ENCODE data around the gene TSPAN9. TPM values are rescaled to one million over a fixed set of nuclear protein-coding genes. Genes with fewer than 3 reads are reported as not detected.
A peak's percentile ranks its signal among the peaks of the same experiment; 100 is the strongest.

TSPAN9 gene
- total and polyA plus RNA-seq, 4 donors = 23.0 to 72.3 (median 33.9) TPM

DNA sequence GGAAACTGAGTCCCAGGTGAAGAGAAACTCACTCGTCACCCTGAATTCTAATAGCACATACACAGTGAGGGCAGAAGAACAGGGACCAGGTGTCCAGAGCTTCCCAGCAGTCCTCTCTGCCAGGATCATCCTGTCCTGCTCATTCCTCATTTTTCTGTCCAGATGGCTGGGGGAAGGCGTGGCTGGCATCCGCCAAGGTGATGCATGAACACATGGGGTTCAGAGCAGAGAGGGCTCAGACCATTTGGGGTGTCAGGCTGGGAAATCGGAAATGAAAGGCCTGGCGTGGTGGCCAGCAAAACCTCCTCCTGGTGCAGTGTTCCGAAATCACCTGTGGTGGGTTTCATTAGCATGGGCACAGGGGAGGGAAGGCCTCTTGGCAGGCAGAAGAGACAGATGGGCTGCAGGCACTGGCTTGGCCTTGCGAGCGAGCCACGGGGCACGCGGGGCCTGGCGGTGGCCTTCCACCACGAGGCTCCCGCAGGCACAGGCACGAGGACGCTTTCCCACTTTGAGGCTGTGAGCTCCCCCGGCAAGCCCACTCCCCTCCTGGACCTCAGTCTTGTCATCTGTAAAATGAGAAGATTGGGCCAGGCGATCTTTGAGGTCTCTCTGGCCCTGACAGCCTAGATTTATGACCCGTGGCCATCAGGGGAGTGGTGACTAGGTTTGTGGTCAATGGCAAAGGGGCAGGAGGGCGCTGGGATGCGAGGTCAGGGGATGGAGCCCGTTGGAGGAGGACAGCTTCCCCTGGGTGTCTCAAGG lies 68.5 kb downstream of the TSPAN9 start:
- Histone ChIP-seq H3K36me3 (ENCODE audit: control insufficient read depth in 4 of 4, insufficient read depth in 4 of 4, low read length in 4 of 4) (peaks cover 0 to 3% (median 1%) of the 10 kb centered on the region in 4 donors), H3K9me3 (ENCODE audit: control insufficient read depth in 4 of 4, insufficient read depth in 3 of 4, low read length in 3 of 4) (no peaks in the 10 kb centered on the region), H3K4me3 (no peak overlapping the region), H3K4me1 (ENCODE audit: control insufficient read depth in 5 of 5, insufficient read depth in 5 of 5, low read length in 5 of 5) (peaks cover 7 to 43% (median 28%) of the 10 kb centered on the region in 5 donors), H3K27ac (ENCODE audit: low read depth in 1 of 2, low read length in 1 of 2) (no peak overlapping the region), H3K27me3 (ENCODE audit: control insufficient read depth in 3 of 3, insufficient read depth in 3 of 3, low read length in 2 of 3) (no peaks in the 10 kb centered on the region), H3K9ac (ENCODE audit: insufficient read depth in 1 of 2, low read length in 2 of 2) (no peak overlapping the region)
- WGBS, 2 donors = 94 to 95% methylated on average over 22 of the region's 22 CpGs
- no peak for DNase-seq
- TF ChIP-seq, protein P1, sequence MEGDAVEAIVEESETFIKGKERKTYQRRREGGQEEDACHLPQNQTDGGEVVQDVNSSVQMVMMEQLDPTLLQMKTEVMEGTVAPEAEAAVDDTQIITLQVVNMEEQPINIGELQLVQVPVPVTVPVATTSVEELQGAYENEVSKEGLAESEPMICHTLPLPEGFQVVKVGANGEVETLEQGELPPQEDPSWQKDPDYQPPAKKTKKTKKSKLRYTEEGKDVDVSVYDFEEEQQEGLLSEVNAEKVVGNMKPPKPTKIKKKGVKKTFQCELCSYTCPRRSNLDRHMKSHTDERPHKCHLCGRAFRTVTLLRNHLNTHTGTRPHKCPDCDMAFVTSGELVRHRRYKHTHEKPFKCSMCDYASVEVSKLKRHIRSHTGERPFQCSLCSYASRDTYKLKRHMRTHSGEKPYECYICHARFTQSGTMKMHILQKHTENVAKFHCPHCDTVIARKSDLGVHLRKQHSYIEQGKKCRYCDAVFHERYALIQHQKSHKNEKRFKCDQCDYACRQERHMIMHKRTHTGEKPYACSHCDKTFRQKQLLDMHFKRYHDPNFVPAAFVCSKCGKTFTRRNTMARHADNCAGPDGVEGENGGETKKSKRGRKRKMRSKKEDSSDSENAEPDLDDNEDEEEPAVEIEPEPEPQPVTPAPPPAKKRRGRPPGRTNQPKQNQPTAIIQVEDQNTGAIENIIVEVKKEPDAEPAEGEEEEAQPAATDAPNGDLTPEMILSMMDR (IDR thresholded peaks at IDR 0.05; ENCODE audit: control extremely low read depth, extremely low read depth) = no peak
- no peak for ATAC-seq (ENCODE audit: insufficient read depth, low FRiP score)

DNA sequence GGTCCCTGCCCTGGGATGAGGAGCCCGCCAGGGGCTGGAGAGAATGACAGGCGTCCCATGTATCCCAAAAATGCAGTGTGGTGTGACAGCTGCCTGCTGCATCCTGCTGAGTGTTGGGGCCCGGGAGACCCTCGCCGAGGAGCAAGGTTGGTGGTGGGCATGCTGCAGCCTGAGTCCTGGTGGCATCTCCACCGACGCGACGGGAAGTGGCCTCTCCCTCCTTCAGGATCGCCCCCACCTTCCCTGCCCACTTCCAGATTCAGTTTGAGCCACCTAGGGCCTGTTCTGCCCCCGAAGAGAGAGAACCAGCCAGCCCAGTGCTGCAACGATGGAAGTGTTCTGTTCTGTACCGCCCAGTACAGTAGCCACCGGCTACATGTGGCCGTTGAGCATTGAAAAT lies 70.1 kb downstream of the TSPAN9 start:
- no peak for DNase-seq
- Histone ChIP-seq H3K36me3 (ENCODE audit: control insufficient read depth in 4 of 4, insufficient read depth in 4 of 4, low read length in 4 of 4) (peaks cover 0 to 3% (median 1%) of the 10 kb centered on the region in 4 donors), H3K4me3 (no peak overlapping the region), H3K27me3 (ENCODE audit: control insufficient read depth in 3 of 3, insufficient read depth in 3 of 3, low read length in 2 of 3) (no peaks in the 10 kb centered on the region), H3K4me1 (ENCODE audit: control insufficient read depth in 5 of 5, insufficient read depth in 5 of 5, low read length in 5 of 5) (peaks cover 18 to 58% (median 33%) of the 10 kb centered on the region in 5 donors), H3K9ac (ENCODE audit: insufficient read depth in 1 of 2, low read length in 2 of 2) (no peak overlapping the region), H3K27ac (ENCODE audit: low read depth in 1 of 2, low read length in 1 of 2) (no peak overlapping the region), H3K9me3 (ENCODE audit: control insufficient read depth in 4 of 4, insufficient read depth in 3 of 4, low read length in 3 of 4) (no peaks in the 10 kb centered on the region)
- WGBS, 2 donors = 86 to 91% methylated on average over 15 of the region's 15 CpGs
- TF ChIP-seq, protein P1 (IDR thresholded peaks at IDR 0.05; ENCODE audit: control extremely low read depth, extremely low read depth) = no peak
- ATAC-seq (ENCODE audit: insufficient read depth, low FRiP score) = no peak

DNA sequence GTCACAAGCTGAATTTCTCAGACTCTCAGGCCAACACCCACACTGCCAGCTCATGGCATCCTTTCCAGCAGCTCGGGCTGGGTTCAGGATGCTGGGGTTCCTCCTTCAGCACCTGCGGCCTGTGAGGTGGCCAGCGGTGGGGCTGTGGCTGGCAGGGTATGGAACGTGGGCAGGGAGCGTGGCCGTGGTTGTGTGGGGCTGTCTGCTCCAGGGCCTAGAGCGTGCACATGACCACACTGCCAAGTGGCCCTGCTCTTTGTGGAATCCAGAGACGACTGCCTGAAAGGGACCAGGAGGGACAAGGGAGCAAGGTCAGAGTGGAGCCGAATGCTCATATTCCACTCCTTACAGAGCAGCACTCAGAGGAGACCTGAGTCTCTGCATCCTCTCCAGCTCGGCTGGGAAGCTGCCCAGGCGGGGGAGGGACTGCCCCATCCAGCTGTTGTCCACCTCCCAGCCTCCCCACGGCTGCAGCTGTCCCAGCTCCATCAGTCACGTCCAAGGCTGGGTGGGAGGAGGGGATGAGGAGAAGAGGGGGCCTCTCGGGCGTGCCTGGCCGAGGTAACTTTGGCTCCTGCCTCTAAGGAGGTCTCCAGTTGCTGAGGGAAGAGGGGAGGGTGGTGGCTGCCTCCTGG lies 71.3 kb downstream of the TSPAN9 start:
- WGBS, 2 donors = 67 to 74% methylated on average over 16 of the region's 16 CpGs
- H3K27me3 ChIP-seq (ENCODE audit: control insufficient read depth in 3 of 3, insufficient read depth in 3 of 3, low read length in 2 of 3) = no peaks in the 10 kb centered on the region
- H3K4me3 ChIP-seq = no peak overlapping the region
- DNase-seq (peak; percentile 77 to 85 (median 80)), ATAC-seq (ENCODE audit: insufficient read depth, low FRiP score) (no peak)
- H3K4me1 ChIP-seq (ENCODE audit: control insufficient read depth in 5 of 5, insufficient read depth in 5 of 5, low read length in 5 of 5) = peaks cover 21 to 59% (median 33%) of the 10 kb centered on the region in 5 donors
- TF ChIP-seq, protein P1 (IDR thresholded peaks at IDR 0.05; ENCODE audit: control extremely low read depth, extremely low read depth) = no peak
- no peaks in the 10 kb centered on the region for H3K9me3 ChIP-seq (ENCODE audit: control insufficient read depth in 4 of 4, insufficient read depth in 3 of 4, low read length in 3 of 4)
- H3K27ac ChIP-seq (ENCODE audit: low read depth in 1 of 2, low read length in 1 of 2) = no peak overlapping the region
- H3K9ac ChIP-seq (ENCODE audit: insufficient read depth in 1 of 2, low read length in 2 of 2) = no peak overlapping the region
- peaks cover 0 to 3% (median 1%) of the 10 kb centered on the region in 4 donors for H3K36me3 ChIP-seq (ENCODE audit: control insufficient read depth in 4 of 4, insufficient read depth in 4 of 4, low read length in 4 of 4)
